GM21723 (cell line): ENCODE results near the gene COPE.
"Not testable (repeated sequence)": the region's sequence is repeated elsewhere in the genome, so short reads cannot be mapped to it uniquely, and the experiment has no call there.

Experiments used
- ATAC-seq: cut with Tn5 transposase; IDR thresholded peaks from one replicate; pipeline ENCODE4 v1.9.1; 2021; ENCODE audit warnings: mild to moderate bottlenecking, moderate library complexity; ENCODE audit not compliant: unreplicated experiment

COPE gene

DNA sequence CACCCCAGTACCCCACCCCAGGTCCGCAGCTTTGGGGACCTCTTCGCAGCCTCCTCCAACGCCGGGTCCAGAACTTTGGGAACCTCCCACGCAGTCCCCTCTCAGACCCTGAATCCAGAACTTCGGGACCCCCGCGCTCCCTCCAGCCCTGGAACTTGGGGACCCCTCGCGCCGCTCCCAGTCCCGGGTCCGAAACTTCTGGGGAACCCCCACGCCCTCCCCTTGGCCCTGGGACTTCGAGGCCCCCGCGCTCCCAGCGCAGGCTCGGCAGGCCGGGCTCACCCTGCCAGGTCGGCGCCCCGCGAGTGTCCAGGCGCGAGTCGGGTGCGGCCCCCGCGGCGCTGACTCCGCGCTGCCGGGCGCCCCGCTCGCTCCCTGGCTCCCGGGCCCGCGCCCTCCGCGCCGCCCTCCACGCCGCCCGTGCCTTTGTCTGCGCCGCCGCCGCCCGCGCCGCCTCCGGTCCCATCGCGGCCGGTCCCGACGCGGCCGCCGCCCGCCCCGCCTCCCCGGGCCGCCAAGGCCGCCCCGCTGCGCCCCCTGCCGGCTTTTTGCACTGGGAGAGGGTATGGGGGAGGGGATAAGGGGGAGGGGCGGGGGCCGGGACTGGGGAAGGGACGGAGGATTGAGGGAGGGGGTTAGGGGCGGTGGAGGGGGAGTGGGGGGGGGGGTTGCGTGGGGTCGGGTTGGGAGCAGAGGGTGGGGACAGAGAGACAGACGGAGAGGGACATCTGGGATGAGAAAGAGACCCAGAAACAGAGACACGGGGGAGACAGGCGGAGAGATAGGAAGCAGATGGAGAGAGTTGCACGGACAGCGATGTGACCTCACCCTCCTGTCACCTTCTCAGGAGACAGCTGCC, 21.8 kb upstream of the COPE start, which contains the start of gene HOMER3:
TSS of gene HOMER3 (minus strand) at position 449 of the 859 bp plus-strand sequence. CDS start 2,235 bp downstream, outside the sequence.
- ATAC-seq: no peak

GRCh38 chr19:18939922-18940768, 21.0 kb upstream of the COPE start:
- ATAC-seq: no peak

- ATAC-seq: no peak
Observed at GRCh38 chr19:18939163-18939562, 20.0 kb upstream of the COPE start.

DNA sequence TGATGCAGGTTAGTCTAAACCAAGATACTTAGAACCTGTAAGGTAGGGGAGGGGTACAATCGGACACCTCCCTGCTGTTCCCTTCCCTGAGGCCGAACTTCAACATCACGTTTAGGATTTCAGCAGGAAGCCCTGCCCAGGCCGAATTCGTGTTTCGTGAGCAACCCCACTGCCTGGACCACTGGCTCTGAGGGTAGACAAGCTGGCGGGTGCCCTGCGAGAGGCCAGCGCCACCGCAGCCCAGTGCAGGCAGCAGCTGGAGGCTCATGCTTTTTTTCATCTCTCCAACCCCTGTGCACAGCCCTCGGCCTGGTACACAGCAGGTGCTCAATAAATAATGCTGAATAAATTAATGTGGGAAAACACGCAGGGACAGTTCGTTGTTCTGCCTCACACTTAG, 14.1 kb upstream of the COPE start:
- ATAC-seq: no peak

DNA sequence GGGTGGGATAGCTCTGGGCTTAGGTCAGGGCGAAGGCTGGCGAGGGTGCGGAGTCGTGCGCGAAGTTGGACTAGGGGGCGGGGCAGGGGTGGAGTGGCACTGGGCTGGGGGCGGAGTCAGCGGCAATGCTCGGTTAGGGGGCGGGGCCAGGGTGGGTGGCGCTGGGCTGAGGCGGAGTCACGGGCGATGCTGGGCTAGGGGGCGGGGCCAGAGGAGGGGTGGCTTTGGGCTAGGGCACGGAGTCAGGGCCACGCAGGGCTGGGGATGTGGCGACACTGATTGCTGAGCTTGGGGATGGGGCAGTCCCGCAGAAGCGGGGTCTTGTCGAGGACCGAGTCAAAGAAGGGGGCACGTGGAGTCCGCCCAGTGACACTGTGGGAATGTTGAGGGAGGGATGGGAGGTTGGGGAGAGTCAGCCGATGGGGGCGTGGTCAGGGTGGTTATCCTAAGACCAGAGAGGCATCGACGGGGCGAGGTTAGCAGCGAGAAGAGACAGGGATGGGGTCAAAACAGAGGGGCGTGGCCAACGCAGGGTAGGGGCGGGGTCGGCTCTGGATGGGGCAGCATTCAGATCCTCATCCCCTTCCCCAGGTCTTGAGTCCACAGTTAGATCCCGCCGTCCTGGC, 13.1 kb upstream of the COPE start:
- no peak for ATAC-seq

- no peak for ATAC-seq
Observed at GRCh38 chr19:18931316-18932162, 12.4 kb upstream of the COPE start.

- no peak for ATAC-seq
Observed at GRCh38 chr19:18929311-18929710, 10.1 kb upstream of the COPE start.

- ATAC-seq: no peak
Observed at GRCh38 chr19:18928018-18928805, 9.0 kb upstream of the COPE start.

DNA sequence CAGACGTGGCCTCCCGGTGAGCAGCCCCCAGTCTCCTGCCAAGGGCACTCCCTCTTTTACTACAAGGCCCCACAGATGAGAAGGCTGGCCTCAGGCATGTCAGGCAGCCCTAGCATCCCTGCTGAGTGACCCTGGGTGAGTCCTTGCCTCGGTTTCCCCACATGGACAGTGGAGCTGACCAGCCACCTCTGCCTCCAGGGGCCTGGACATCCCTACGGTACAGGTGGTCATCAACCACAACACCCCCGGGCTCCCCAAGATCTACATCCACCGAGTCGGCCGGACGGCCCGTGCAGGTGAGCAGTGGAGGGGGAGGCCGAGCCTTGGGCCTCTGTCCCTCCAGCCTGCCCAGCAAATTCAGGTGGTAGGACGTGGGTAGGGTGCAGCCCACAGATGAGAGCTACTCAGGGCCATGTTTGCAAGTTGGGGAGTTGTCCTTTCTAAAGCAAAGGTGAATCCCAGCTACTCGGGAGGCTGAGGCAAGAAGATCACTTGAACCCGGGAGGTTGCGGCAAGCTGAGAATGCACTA, 5.6 kb upstream of the COPE start:
- no peak for ATAC-seq

- no peak for ATAC-seq
Observed at GRCh38 chr19:18922228-18922985, 3.2 kb upstream of the COPE start.

DNA sequence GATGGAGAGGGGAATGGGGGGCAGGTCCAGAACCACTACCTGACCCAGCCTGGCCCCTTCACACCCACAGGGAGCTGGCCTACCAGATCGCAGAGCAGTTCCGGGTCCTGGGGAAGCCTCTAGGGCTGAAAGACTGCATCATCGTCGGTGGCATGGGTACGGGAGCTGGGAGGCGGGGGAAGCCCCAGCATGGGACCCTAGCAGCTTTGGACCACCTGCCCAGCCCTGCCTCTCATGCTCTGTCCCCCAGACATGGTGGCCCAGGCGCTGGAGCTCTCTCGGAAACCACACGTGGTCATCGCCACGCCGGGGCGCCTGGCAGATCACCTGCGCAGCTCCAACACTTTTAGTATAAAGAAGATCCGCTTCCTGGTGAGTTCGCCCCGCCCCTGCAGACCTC, 2.4 kb upstream of the COPE start:
- no peak for ATAC-seq

DNA sequence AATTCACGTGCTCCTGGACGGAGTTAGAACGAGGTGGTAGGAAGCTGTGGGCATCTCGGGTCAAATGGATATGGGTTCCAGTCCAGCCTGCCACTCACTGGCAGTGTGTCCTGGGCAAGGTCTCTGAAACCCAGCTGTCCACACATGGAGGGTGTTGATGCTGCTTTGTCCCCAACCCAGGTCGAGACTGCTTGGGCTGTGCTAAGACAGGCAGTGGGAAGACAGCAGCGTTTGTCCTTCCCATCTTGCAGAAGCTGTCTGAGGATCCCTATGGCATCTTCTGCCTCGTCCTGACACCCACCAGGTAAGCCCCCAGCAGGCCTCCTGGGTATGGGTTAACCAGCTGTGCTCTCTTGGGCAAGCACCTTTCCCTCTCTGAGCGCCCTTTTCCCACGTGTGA, 1.2 kb upstream of the COPE start:
- ATAC-seq: no peak

DNA sequence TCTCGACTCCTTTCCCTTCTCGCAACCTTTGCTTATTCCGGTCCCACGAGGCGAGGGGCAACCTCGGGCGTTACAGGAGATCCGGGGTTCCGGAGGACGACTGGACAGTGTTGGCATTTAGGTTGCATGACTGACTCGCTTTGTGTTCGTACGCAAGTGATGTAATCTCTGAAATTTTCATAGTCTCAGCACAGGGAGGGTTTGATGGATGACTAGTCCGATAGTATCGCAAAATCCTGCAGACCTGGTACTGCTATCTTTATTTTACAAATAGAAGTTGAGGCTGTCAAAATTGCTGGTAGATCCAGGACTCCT, 670 bp upstream of the COPE start:
- ATAC-seq: no peak

GRCh38 chr19:18917593-18917992, 1.6 kb downstream of the COPE start:
- ATAC-seq: not testable (repeated sequence)

DNA sequence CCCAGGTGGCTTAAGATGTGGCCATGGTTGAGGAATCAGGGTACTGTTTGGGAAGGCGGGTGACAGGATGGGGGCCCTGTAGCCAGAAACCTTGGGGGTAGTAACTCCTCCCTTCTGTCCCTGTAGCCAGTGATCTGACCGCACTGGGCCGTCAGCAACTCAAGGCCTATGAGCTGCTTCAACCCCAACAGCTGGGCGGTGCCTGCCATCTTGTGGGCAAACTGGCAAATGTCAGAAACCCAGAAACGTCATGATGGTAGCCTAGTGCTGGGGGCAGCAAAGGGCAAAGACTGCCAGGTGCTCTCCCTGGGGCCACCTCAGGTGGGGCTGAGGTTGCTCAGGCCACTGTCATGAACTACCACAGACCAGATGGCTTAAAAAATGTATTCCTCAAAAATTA, 3.5 kb downstream of the COPE start:
- no peak for ATAC-seq

DNA sequence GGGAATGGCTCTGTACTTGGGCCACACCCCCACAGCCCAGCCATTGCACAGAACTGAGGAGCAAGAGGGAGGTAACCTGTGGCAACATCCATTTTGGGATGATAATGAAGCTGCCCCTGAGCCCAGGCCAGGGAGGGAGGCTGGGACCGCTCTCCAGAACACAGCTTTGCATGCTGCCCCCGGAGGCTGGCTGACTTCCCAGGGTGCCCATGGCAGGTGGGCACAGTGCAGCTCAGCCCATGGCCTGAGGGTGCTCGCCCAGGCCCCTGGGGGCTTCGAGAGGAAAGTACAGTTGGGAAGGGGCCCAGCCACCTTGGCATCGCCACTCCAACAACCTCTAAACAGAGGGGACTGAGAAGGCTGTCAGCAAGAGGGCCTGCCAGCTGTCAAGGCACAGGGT, 5.7 kb downstream of the COPE start:
- ATAC-seq: no peak

GRCh38 chr19:18912933-18913332, 6.3 kb downstream of the COPE start:
- ATAC-seq: no peak

DNA sequence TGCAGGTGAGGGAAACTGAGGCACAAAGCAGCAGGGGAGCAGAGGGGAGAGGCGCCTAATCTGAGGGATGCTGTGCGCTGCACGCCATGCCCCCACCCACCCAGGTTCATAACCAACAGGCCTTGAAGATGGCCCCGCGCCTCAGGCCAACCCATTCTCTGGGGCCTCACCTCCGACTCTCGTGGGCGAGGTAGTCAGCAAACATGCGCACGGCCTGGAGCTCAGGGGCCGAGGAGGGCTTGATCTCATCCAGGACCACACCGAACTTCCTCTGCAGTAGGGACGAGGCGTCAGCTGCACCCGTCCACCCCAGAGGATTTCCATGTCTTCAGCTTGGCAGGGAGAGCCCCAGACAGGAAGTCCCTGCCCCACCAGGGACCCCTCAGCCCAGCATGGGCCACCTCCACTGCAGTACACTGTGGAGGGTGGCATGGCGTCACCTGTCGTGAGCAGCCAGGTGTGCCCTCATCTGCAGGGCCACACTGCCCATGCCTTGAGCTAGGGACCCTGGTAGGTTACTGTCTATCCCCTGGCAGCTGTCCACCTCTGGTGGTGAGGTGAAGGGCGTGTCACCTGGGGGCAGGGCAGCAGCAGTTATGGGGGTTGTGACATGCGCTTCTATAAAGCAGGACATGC, 8.3 kb downstream of the COPE start:
- no peak for ATAC-seq
